H1 (cell line): Measurements from ENCODE around the gene ITPR1.

ENCODE experiments used
- BRCA1 ChIP-seq: IDR thresholded peaks from 2 replicates; pipeline ENCODE4 v1.6.1; 2012; ENCODE audit warnings: low read depth, low read length, improper control_type of control experiment
- CTCF ChIP-seq, 3 experiments: IDR thresholded peaks; 1 replicate in 2 of 3; 2 replicates in 1 of 3; pipeline versions ENCODE4 v1.5.1 to v1.6.1; 2011; ENCODE audit warnings: low read length in 3 of 3, mild to moderate bottlenecking in 3 of 3, inconsistent platforms in 2 of 3, low read depth in 1 of 3, moderate library complexity in 1 of 3; ENCODE audit not compliant: insufficient read depth in 1 of 3; ENCODE audit errors: control extremely low read depth in 1 of 3
- KDM5A ChIP-seq: fragments of 200-600 bp; IDR thresholded peaks from 2 replicates; pipeline ENCODE4 v1.7.1; 2012; ENCODE audit warnings: mild to moderate bottlenecking, low read length, inconsistent platforms, mixed read lengths
- NRF1 ChIP-seq: IDR thresholded peaks from 2 replicates; pipeline ENCODE4 v1.6.1; 2011; ENCODE audit warnings: mild to moderate bottlenecking, low read depth, low read length, improper control_type of control experiment
- TAF1 ChIP-seq: IDR thresholded peaks from 2 replicates; pipeline ENCODE4 v1.6.1; 2011; ENCODE audit warnings: mild to moderate bottlenecking, low read depth, low read length

GRCh38 chr3:4503050-4503449 is 9.9 kb downstream of the ITPR1 start:
- TF ChIP-seq NRF1 (no peak), CTCF (IDR thresholded peaks at IDR 0.05; ENCODE audit: control extremely low read depth in 1 of 3, insufficient read depth in 1 of 3, low read depth in 1 of 3, low read length in 3 of 3) (no peak), KDM5A (no peak), BRCA1 (no peak), TAF1 (no peak)
